ENCODE data around the gene GAGE2A.
"Not testable (repeated sequence)": the region's sequence is repeated elsewhere in the genome, so short reads cannot be mapped to it uniquely, and the experiment has no call there.

Gene GAGE2A, protein sequence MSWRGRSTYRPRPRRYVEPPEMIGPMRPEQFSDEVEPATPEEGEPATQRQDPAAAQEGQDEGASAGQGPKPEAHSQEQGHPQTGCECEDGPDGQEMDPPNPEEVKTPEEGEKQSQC

DNA sequence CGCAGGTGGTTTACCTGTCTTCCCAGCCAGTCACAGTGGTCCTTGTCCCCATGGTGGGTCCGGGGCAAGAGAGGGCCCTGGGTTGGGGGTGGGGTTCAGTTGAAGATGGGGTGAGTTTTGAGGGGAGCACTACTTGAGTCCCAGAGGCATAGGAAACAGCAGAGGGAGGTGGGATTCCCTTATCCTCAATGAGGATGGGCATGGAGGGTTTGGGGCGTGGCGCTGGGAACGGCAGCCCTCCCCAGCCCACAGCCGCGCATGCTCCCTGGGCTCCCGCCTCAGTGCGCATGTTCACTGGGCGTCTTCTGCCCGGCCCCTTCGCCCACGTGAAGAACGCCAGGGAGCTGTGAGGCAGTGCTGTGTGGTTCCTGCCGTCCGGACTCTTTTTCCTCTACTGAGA is at the start of gene GAGE2A:
GAGE2A (plus strand) TSS at position 301 of the 400 bp plus-strand sequence. CDS start 1,155 bp downstream, outside the sequence.
- DNase-seq, result not testable (repeated sequence)

- DNase-seq, result not testable (repeated sequence)
Measured at GRCh38 chrX:49541433-49541832, 47.9 kb upstream of the GAGE2A start, which contains the start of gene GAGE12D. TSS of gene GAGE12D (plus strand) at chrX:49541733. CDS start at chrX:49542888, 1,155 bp downstream.

DNA sequence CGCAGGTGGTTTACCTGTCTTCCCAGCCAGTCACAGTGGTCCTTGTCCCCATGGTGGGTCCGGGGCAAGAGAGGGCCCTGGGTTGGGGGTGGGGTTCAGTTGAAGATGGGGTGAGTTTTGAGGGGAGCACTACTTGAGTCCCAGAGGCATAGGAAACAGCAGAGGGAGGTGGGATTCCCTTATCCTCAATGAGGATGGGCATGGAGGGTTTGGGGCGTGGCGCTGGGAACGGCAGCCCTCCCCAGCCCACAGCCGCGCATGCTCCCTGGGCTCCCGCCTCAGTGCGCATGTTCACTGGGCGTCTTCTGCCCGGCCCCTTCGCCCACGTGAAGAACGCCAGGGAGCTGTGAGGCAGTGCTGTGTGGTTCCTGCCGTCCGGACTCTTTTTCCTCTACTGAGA is 38.3 kb upstream of the GAGE2A start, which contains the start of gene GAGE12E:
GAGE12E (plus strand) TSS at position 301 of the 400 bp plus-strand sequence. CDS start 1,155 bp downstream, outside the sequence.
- DNase-seq, result not testable (repeated sequence)

DNA sequence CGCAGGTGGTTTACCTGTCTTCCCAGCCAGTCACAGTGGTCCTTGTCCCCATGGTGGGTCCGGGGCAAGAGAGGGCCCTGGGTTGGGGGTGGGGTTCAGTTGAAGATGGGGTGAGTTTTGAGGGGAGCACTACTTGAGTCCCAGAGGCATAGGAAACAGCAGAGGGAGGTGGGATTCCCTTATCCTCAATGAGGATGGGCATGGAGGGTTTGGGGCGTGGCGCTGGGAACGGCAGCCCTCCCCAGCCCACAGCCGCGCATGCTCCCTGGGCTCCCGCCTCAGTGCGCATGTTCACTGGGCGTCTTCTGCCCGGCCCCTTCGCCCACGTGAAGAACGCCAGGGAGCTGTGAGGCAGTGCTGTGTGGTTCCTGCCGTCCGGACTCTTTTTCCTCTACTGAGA is 28.8 kb upstream of the GAGE2A start, which contains the start of gene GAGE12F:
GAGE12F (plus strand) TSS at position 301 of the 400 bp plus-strand sequence. CDS start 1,155 bp downstream, outside the sequence.
- DNase-seq, result not testable (repeated sequence)

GRCh38 chrX:49568728-49569127 is 20.6 kb upstream of the GAGE2A start:
- DNase-seq, result not testable (repeated sequence)

GRCh38 chrX:49569152-49569551 is 20.1 kb upstream of the GAGE2A start:
- DNase-seq, result not testable (repeated sequence)

DNA sequence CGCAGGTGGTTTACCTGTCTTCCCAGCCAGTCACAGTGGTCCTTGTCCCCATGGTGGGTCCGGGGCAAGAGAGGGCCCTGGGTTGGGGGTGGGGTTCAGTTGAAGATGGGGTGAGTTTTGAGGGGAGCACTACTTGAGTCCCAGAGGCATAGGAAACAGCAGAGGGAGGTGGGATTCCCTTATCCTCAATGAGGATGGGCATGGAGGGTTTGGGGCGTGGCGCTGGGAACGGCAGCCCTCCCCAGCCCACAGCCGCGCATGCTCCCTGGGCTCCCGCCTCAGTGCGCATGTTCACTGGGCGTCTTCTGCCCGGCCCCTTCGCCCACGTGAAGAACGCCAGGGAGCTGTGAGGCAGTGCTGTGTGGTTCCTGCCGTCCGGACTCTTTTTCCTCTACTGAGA is 19.2 kb upstream of the GAGE2A start, which contains the start of gene GAGE12G:
GAGE12G (plus strand) TSS at position 301 of the 400 bp plus-strand sequence. CDS start 1,155 bp downstream, outside the sequence.
- not testable (repeated sequence) for DNase-seq

- not testable (repeated sequence) for DNase-seq
Measured at GRCh38 chrX:49579649-49580048, 9.6 kb upstream of the GAGE2A start, which contains the start of gene GAGE12H. TSS of gene GAGE12H (plus strand) at chrX:49579949. CDS start at chrX:49581104, 1,155 bp downstream.

- DNase-seq, result not testable (repeated sequence)
Measured at GRCh38 chrX:49589769-49590478, 628 bp downstream of the GAGE2A start.

DNA sequence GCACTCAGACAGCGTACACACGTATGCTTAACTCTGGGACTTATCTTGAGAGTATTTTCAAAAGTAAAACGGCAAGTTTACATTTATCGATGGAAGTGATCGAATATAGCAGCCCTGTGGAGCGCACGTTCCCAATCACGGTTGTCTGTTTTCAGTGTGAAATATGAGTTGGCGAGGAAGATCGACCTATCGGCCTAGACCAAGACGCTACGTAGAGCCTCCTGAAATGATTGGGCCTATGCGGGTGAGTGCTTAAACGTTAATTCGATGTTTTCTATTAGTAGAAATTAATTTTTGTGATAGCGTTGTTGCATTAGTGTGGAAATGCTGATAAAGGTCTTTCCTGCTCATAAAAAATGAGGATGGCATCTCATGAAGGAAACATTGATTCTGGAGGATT is 1.2 kb downstream of the GAGE2A start:
- DNase-seq, result not testable (repeated sequence)

- DNase-seq, result not testable (repeated sequence)
Measured at GRCh38 chrX:49598720-49599119, 9.4 kb downstream of the GAGE2A start, which contains the start of gene GAGE1. TSS of gene GAGE1 (plus strand) at chrX:49599020. CDS start at chrX:49600175, 1,155 bp downstream.

- no peak for DNase-seq
Measured at GRCh38 chrX:49610718-49611310, 21.5 kb downstream of the GAGE2A start.

GRCh38 chrX:49618574-49618973 is 29.3 kb downstream of the GAGE2A start:
- DNase-seq, result no peak

DNA sequence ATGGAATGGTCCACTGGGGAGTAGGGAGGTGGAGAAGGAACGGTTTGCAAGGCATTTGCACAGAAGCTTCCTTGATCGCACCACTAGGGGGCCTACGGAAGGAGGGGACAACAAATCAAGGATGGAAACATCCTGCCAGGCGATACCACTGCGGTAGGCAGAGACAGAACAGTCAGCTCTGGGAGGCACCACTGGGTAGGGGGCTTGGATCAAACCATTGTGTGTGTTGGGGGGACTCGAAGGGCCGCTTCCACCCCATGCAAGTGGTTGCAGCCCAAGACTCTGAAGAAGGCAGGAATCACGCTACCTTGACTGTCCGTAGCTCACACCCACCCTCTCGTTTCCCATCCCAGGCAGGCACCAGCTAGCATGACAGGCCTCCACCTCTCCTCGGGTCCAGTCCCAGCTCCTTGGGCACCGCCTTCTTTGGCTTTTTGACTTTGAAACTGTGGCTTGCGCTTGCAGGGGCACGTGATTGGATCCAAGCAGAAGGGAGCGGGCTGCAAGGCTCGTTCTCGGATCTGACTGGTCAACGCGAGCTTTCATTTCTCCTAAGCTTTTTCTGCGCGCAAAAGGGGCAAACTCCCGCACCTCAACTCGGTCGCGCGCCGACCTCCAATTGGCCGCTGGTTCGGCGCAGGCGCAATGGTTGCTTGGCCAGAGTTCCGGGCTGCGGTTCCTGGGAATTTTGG is 37.9 kb downstream of the GAGE2A start:
- no peak for DNase-seq

DNA sequence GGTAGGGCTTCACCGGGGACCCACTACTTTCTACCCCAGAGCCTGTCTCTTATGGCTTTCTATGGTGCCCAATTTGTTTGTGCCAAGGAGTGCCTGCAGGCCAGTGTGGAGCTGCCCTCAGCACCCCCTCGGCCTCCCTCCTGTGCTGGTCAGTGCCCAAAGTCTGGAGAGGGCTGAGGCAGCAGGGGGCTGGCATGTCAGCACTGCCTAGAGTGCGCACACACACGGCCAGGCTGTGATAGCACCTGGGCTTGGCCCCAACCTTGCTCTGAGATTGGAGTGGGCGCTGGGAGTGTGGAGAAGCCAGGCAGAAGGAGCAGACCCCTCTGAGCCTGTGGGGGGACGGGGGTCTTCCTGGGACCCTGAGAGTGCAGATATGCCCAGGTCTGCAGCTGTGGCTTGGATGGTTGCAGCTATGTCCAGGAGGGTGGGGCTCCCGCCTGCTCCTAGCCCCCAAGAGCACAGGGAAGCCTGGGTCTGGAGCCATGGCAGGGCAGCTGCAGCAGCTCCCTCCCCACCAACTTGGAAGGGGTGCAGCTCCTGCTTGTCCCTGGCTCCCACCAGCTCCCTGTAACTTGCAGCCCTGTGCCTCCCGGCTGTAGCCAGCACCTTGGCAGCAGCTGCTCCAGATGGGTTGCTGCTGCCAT is 55.8 kb downstream of the GAGE2A start:
- DNase-seq, result no peak

Data from NCI-H2227 treated with DMSO at 0.1 percent for 48 hours (cell line).